Muscle of back (tissue), 11 donors: ENCODE results near the gene CFAP45. TPM values are rescaled to one million over a fixed set of nuclear protein-coding genes. Genes with fewer than 3 reads are reported as not detected.

Experiments used
- DNase-seq, 3 donors: peaks; one replicate each; pipeline versions ENCODE4 v3.0.0 to v3.0.0-alpha.2; 2013
- polyA plus RNA-seq, 10 donors: library from polyadenylated mRNA; unstranded; fragments of 120-200 nt; gene quantifications; one replicate each; pipeline ENCODE4 v1.2.1, GENCODE V29; 2013; ENCODE audit not compliant: insufficient read length in 10 of 10

The CFAP45 gene
- polyA plus RNA-seq, 10 donors, result 0.20 to 0.84 (median 0.37) TPM; not detected in 1

GRCh38 chr1:159924025-159924790 lies 24.2 kb upstream of the CFAP45 start:
- peak; percentile 78 to 92 (median 81) for DNase-seq

GRCh38 chr1:159923203-159924024 lies 23.4 kb upstream of the CFAP45 start:
- DNase-seq, result peak; percentile 79 to 95 (median 90)

- peak; percentile 61 to 90 (median 68) for DNase-seq
These were observed 22.7 kb upstream of the CFAP45 start for GRCh38 chr1:159922511-159923202.

DNA sequence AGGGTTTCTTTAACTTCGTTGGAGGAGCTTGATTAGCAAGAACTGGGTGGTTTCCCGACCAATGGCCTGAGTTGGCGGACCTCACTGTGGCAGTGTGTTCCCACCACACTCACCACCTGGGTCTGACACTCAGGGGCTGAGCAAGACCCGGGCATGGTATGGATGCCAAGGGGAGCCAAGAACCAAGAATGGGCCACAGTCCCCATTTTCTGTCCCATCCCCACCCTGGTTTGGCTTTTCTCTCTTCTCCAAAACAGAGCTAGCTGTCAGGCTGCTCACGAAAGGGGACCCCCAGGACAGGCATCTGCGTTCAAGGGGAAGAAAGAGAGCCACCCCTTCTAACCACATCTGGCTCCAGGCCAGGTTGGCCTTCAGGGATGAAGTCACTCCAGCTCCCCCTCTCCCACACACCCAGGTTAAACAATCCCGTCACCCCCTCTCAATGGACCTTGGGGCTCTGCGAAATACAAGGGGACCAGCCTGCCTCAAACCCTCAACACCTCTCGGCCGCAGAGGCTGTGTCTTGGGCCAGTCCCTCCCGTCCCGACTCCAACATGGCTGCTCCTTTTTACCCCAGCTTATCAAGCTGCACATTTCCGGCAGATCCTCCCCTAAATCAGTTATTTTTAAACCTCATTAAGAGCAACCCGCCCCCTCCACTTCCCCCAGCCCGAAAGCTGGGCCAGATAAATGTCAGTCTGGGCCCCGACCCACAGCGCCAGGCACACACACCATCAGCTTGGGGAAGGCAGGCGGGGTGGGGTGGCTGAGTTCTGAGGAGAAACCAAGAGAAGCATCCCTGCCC lies 21.9 kb upstream of the CFAP45 start:
- DNase-seq, result peak in 1 of 3 donors; percentile 37

GRCh38 chr1:159921251-159921650 lies 21.3 kb upstream of the CFAP45 start:
- no peak for DNase-seq

DNA sequence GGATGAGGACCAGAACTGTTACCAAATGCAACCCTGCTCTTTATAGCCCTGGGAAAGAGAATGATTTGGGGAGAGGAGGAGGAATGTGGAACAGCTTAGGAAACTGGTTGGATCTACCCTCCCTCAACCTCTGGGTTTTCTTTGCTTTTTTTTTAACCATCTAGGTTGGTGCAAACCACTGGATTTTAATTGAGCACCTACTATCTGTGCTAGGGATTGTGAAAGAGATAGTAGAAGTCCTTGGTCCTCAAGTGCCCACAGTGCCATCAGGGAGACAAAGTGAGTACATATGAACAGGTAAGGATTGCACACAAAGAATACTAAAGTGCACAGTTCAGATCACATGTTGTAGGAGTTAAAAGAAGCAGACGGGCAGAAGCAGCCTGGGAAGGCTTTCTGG lies 20.7 kb upstream of the CFAP45 start:
- DNase-seq, result no peak

DNA sequence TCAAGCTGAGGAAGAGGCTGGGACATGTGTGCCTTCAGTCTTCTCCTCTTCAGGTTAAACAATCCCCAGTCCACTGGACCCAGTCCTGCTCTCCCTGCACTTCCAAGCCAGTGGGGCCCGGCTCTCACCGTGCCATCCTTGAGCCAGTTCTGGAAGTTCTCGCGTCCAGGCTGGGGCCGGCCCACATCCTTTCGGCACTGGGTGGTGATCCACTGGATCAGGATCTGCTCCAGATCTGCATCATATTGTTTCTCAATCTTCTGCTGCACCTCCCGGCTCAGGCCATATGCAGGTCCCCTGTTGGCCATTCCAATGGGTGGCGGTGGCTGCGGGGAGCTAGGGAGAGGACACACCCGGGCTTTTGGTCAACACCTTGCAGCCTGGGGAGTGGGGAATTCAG lies 20.2 kb upstream of the CFAP45 start:
- no peak for DNase-seq

DNA sequence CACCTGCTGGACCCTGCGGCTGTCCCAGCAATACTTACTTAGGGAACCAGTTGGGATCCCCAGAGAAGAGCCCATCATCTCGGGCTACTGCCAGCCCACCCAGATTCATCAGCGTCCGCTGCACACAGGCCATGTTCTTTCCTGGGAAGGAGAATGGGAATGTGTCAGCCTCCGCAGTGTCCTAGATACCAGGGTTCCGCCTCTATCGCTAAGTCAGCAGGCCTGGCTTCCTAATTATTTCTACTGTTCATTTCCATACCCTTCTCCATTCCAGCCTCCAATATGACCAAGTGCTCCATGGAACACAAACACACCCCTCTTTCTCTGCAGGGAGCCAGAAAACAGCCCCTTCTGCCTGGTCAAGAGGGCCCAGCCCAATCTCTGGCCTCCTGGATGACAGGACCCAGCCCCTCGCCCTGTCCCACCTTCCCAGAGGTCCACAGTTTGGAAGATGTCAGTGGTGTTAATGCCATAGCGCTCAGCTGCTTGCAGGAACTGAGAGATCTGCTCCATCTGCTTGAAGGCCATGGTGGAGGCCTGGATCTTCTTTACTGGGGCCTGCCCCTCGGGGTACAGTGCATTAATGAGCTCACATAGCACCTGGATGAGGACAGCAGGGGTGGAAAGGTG lies 19.4 kb upstream of the CFAP45 start:
- DNase-seq, result no peak

DNA sequence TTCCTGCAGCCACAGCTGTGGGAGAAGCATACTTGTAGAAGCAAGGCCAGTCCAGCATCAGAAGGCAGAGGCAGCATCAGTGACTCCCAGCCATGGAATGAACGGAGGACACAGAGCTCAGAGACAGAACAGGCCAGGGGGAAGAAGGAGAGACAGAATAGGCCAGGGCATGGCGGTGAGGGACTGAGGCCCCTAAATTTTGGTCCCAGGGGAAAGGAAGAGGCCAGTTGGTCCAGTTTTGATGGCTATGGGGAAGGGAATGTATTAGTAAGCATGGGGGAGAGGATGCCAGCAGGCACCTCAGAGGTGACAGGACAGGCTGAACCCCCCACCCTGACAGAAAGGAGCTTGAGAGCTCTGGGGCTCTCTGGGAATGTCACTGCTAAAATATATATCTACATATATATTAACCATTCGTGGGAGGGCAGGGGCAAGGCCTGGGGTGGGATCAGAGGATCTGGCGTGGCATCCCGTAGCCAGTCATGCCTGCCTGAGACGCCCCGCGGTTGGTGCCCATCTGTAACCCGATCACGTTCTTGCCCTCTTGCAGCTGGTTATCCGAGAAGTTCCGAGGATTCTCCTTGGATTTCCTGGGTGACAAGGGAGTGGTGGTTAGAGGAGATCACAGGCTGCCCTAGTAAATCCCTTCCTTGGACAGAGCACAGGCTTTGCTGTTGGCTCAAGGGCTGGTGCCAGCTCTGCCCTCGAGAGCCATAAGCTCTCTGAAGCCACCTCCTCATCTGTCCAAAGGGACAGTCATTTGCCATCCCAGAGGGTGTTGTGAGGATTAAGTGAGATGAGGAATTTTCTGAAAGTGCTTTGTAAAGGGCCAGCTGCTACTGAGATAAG lies 18.6 kb upstream of the CFAP45 start:
- peak in 1 of 3 donors; percentile 49 for DNase-seq

- DNase-seq, result peak in 1 of 3 donors; percentile 56
These were observed 17.8 kb upstream of the CFAP45 start for GRCh38 chr1:159917533-159918351.

DNA sequence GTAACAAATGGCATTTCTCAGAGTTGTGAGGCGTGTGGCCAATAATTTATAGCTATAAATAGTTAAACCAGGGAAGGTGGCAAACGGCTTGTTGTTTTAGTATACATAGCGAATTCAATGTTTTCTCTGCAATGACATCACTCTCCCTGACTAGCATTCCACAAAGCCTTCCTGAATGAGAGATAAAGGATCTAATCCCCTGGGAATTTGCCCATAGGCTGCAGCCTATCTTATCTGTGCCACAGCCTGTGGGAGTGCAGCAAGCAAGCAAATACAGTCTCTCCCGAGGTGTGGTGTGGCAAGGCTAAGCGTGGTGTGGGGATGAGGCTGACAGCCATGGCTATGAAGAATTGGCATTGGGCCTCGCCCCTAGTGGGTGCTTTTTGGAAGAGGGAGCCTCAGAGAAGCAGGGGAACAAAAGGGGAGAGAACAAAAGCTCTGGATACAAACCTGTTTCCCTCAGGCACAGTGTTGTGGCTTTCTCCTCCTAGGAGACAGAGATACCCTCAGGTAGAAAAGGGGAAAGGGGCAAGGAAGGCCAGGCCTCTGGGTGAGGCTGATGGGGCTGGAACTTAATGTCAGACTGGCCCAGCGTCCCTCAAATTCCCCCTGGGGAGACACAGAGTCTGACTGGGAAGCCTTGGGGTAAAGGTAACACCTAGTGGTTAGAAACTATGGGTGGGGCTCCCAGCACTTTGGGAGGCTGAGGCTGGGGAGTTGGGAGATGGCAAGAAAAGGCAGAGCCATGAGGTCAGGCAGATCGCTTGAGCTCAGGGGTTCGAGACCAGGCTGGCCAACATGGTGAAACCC lies 16.5 kb upstream of the CFAP45 start:
- peak in 2 of 3 donors; percentile 48 to 81 for DNase-seq

DNA sequence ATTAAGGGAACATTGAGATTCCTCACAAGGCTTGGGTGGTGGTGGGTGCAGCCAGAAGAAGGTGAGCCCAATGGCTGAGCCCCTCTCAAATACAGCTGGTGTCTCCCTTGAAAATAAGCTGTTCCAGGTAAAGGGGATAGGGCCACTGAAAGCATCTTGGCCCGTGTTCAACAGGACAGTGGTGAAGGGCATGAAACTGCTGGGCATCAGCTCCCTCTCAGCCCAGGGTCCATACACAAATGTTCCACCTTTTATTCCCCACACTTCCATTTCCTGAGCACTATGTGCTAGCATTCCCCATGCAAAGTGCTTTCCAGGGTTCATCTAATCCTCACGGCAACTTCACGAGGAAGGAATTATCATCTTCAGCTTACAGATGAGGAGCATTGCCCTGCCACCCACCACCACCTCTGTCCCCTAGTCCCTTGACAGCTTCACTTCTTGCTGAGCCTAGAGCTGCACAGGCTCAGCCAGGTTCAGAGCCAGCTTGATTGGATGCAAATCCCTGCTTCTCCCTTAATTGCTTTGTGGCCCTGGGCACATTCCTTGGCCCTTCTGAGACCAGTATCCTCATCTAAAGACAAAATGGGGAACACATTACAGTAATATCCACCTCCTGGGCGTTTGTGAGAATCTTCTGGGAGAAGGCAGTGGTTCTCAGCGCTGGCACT lies 15.7 kb upstream of the CFAP45 start:
- DNase-seq, result no peak

- DNase-seq, result no peak
These were observed 14.5 kb upstream of the CFAP45 start for GRCh38 chr1:159914252-159915018.

GRCh38 chr1:159913451-159914192 lies 13.7 kb upstream of the CFAP45 start:
- DNase-seq, result no peak

DNA sequence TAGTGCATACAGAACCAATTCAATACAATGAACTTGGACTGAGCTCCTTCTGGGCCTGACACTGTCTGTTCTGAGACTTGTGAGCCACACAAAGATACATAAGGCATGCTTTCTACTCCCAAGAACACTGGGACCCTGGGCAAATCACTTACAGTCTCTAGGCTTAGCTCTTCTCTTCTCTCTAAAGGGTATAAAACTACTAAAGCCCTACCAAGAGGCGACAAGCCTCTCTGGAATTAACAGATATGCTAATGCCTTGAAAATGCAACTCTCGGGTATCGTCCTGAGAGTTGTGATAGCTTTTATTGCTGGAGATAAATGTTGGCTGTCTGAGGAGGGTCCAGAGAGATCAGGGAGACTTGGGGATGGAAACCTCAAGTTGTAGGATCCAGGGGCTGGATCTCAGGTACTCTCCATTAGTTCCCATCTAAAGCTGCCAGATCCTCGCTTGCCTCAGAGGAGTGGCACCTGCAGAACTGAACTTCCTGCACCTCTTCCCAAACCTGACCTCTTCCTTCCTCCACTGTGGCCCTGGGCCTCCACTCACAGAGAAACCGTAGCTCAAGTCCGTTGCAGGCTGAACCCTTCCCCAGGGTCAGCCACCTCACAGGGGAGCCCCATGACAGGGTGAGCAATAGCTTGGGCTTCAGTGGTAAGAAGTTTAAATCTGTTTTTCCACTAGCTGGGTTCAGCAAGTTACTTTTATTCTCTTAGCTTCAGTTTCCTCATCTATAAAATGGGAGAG lies 11.5 kb upstream of the CFAP45 start:
- no peak for DNase-seq
